Measurements from ENCODE around the gene C11orf54.

Gene C11orf54

GRCh38 chr11:93741094-93741881, at the start of gene C11orf54, which contains the start of gene TAF1D:
Gene C11orf54, plus strand, starts transcription at chr11:93741672. Its CDS starts 5,722 bp downstream, at chr11:93747394.
Gene TAF1D, minus strand, starts transcription at chr11:93741495. Its CDS starts 2,191 bp downstream, at chr11:93739304.
- DNase-seq (ENCODE audit: low spot score), result peak; percentile 98

DNA sequence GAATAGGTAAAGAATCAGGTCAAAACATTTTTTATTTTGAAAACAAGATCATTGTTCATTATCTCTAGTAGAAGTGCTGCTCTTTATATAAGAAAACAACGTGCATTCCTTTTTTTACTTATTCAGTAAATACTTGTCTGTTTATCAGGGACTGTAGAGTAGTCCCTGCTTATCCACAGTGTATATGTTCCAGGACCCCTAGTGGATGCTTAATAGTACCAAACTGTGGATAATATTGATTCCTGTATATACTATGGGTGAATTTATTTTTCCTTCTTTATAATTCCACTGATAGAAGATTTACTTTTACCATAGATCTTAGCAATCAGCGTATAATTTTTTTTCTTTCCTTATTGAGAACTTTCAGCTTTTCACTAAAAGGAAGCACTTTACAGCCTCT, 47.4 kb upstream of the C11orf54 start:
- no peak for DNase-seq (ENCODE audit: low spot score)

DNA sequence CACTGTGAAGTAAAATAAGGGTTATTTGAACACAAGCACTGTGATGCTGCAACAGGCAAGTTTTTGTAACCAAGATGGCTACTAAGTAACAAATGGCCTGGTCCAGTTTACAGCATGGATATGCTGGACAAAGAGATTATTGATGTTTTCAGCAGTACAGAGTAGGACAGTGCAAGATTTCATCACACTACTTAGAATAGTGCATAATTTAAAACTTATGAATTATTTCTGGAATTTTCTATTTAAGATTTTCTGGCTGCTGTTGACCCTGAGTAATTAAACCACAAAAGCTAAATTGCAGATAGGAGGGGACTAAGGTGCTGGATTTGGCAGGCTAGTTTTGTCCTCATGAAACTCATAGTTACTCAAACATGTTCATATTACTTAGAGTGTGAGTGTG, 46.9 kb upstream of the C11orf54 start:
- DNase-seq (ENCODE audit: low spot score), result no peak

DNA sequence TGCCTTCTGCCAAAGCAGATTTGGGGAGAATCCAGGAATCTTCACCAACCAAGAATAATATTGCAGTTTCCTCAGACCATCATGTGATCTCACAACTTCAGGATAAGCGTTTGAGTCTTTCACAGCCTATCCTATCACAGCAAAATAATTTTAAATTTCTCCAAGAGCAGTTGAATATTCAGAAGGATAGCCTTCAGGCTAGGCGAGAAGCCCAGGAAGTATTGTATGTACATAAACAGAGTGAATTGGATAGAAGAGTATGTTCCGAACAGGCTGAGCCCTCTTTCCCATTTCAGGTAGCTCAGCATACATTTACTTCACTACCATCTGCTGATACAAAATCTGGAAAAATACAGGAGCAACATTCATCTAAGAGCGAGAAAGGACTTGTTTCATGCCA, 43.9 kb upstream of the C11orf54 start:
- DNase-seq (ENCODE audit: low spot score), result no peak

GRCh38 chr11:93700830-93701229, 40.6 kb upstream of the C11orf54 start:
- no peak for DNase-seq (ENCODE audit: low spot score)

DNA sequence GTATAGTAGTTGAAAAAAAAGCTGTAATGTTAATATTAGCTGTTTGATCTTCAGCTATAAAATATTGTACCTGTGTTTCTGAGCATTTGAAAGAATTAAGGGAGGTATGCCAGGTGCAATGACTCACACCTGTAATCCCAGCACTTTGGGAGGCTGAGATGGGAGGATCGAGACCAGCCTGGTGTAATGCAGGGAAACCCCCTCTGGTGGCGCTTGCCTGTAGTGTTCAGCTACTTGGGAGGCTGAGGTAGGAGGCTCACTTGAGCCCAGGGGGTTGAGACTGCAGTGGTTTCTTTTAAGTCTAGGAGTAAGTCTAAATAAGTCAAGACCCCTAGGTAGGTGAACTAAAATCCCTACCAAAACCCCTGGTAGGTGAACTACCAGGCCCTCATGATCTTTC, 37.2 kb upstream of the C11orf54 start:
- no peak for DNase-seq (ENCODE audit: low spot score)

DNA sequence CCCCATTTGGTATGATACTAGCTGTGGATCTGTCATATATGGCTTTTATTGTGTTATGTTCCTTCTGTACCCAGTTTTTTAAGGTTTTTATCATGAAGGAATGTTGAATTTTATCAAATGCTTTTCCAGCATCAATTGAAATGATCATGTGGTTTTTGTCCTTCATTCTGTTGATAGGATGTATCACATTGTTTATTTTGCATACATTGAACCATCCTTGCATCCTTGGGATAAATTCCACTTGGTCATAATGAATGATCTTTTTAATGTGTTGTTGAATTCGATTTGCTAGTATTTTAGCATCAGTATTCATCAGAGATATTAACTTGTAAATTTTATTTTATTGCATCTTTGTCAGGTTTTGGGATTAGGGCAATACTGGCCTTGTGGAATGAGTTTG, 31.2 kb upstream of the C11orf54 start:
- DNase-seq (ENCODE audit: low spot score), result no peak

- no peak for DNase-seq (ENCODE audit: low spot score)
Observed at GRCh38 chr11:93712678-93713077, 28.8 kb upstream of the C11orf54 start.

DNA sequence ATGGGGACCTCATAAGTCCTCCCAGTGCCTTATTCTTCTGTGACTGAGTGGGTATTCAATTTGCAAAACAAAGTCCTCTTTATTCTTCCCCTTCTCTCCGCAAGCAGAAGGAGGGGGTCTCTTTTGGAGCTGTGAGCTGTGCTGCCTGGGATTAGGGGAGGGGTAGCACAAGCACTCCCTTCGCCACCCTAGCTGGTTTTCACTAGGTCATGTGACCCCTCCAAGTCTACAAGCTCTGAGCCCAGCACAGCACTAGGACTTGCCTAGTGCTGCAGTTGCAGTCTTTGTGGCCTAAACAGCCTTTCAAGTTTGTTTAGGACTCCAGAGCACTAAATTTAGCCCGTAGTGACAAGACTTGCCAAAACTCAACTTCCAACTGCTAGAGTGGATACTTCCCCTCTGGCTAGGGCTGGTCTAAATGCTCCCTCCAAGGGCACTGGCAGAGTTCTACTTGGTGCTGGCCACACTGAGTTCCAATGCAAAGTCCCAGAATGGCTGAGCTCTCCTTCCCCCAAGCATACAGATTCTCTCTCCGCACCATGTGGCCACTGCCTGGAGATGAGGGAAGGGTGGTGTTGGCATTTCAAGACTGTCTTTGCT, 25.6 kb upstream of the C11orf54 start:
- no peak for DNase-seq (ENCODE audit: low spot score)

DNA sequence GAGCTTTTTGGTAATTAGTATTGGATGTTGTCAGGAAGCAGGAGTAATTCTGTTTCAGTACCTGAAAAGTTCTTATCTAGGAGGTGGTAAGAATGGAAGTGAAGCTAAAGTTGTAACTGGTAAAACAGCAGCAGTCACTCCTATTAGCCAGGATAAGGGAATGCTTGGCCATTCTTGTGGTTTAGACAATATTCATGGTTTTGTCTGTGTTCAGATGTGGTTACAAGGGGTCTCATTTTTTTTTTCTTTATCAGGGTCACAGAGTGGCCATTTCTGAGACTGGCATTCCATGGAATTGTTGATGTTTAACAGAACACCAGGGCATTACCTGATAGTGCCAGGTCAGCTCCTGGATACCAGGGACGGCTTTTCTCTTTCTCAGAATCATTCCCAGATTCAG, 24.0 kb upstream of the C11orf54 start:
- DNase-seq (ENCODE audit: low spot score), result peak; percentile 57

- DNase-seq (ENCODE audit: low spot score), result no peak
Observed at GRCh38 chr11:93718057-93718563, 23.4 kb upstream of the C11orf54 start.

DNA sequence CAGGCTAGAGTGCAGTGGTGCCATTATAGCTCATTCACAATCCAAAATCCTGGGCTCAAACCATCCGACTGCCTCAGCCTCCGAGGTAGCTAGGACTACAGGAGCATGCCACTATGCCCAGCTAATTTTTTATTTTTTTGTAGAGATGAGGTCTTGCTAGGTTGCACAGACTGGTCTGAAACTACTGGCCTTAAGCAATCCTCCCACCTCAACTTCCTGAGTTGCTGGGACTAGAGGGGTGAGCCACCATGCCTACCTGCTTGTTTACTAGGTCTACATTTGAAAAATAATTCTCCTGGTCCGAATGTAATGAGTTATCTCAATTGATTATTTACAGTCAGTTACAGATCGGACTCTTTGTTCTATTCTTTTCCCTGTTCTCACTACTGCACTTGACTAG, 22.2 kb upstream of the C11orf54 start:
- DNase-seq (ENCODE audit: low spot score), result no peak

- DNase-seq (ENCODE audit: low spot score), result no peak
Observed at GRCh38 chr11:93720522-93720921, 20.9 kb upstream of the C11orf54 start.

- no peak for DNase-seq (ENCODE audit: low spot score)
Observed at GRCh38 chr11:93724089-93724488, 17.4 kb upstream of the C11orf54 start.

- DNase-seq (ENCODE audit: low spot score), result no peak
Observed at GRCh38 chr11:93727985-93728791, 13.3 kb upstream of the C11orf54 start.

GRCh38 chr11:93728792-93729128, 12.7 kb upstream of the C11orf54 start:
- no peak for DNase-seq (ENCODE audit: low spot score)

- no peak for DNase-seq (ENCODE audit: low spot score)
Observed at GRCh38 chr11:93729129-93729616, 12.3 kb upstream of the C11orf54 start.

GRCh38 chr11:93730108-93731107, 11.1 kb upstream of the C11orf54 start:
- no peak for DNase-seq (ENCODE audit: low spot score)

DNA sequence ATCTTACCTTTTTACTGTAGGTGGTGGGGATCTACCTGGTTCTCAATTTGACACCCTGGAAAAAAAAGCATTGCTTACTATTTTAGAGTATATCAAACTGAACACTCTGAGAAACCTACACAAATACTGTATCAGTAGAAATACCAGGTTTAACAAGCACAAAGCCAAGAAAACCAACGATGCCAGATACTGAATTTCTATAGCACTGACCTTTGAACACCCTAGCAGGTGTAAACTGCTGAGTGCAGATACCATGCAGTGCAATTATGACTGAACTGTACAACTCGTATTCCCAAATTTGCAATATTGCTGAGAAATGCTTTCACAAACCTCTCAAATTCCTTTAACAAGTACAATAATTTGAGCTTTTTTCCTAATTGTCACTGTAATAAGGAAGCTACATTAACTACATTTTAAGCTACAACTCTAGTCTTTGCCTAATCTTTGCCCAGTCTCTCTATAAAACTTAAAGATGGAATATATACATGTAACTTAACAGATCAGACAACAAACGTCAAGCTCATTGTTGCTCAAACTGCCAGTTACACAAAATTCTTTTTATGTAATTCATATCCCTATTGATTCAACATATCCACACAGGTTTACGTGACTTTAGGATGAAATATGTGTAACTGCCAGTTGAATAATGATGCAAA, 9.1 kb upstream of the C11orf54 start:
- no peak for DNase-seq (ENCODE audit: low spot score)

DNA sequence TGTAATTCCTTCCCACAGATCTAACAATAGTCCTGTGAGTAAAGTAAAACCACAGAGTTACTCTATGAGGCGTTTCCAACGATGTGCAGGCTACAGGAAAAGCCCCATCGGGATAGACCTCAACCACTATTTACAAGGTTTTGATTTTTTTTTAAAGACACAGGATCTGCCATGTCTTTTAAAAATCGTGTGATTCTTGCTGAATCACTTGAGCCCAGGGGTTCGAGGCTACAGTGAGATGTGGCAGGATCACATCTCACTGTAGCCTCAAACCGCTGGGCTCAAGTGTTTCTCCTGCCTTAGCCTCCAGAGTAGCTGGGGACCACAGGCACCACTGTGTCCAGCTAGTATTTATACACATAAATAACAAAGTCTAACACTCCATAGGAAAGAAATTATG, 8.0 kb upstream of the C11orf54 start:
- DNase-seq (ENCODE audit: low spot score), result no peak

Data from SW480 (cell line).